DOHH2 (cell line): ENCODE results near the gene AHRR.

Source experiments
- H3F3A ChIP-seq: fragments of 200-600 bp; sonication (generic), shearing (Covaris generic); 2 replicates; pipeline ENCODE4 v1.6.0; 2016; ENCODE audit warnings: antibody characterized with exemption, mild to moderate bottlenecking; ENCODE audit not compliant: control insufficient read depth, insufficient read depth
- H3K27ac ChIP-seq: fragments of 200-600 bp; sonication (generic); 2 replicates; pipeline ENCODE4 v1.5.1; 2014; ENCODE audit warnings: low read depth, mild to moderate bottlenecking, low read length, moderate library complexity
- H3K27me3 ChIP-seq: fragments of 200-600 bp; sonication (generic); 2 replicates; pipeline ENCODE4 v1.6.1; 2014; ENCODE audit warnings: mild to moderate bottlenecking, low read length, mixed read lengths; ENCODE audit not compliant: control insufficient read depth
- H3K36me3 ChIP-seq: fragments of 200-600 bp; sonication (generic); 2 replicates; pipeline ENCODE4 v1.6.1; 2014; ENCODE audit warnings: mild to moderate bottlenecking, low read length, moderate library complexity, mixed read lengths; ENCODE audit not compliant: control insufficient read depth
- H3K4me1 ChIP-seq: fragments of 200-600 bp; sonication (generic); 2 replicates; pipeline ENCODE4 v1.6.1; 2014; ENCODE audit warnings: mild to moderate bottlenecking, low read length, mixed read lengths; ENCODE audit not compliant: control insufficient read depth
- H3K4me2 ChIP-seq: fragments of 200-600 bp; sonication (generic); 2 replicates; pipeline ENCODE4 v1.6.0; 2014; ENCODE audit warnings: mild to moderate bottlenecking, low read length, moderate library complexity
- H3K4me3 ChIP-seq: fragments of 200-600 bp; sonication (generic); 2 replicates; pipeline ENCODE4 v1.5.1; 2014; ENCODE audit warnings: mild to moderate bottlenecking, low read length, mixed read lengths
- H3K79me2 ChIP-seq: fragments of 200-600 bp; sonication (generic); 2 replicates; pipeline ENCODE4 v1.6.1; 2014; ENCODE audit warnings: mild to moderate bottlenecking, low read length, mixed read lengths; ENCODE audit not compliant: control insufficient read depth
- H3K9me2 ChIP-seq: fragments of 200-600 bp; sonication (generic); replicated peaks from 2 replicates; pipeline ENCODE4 v1.6.1; 2014; ENCODE audit warnings: mild to moderate bottlenecking, low read length, mixed read lengths; ENCODE audit not compliant: control insufficient read depth
- H3K9me3 ChIP-seq: fragments of 200-600 bp; sonication (generic); 2 replicates; pipeline ENCODE4 v1.6.1; 2014; ENCODE audit warnings: antibody characterized with exemption, low read length, mixed read lengths; ENCODE audit not compliant: control insufficient read depth, insufficient read depth
- H4K20me1 ChIP-seq: fragments of 200-600 bp; sonication (generic); 2 replicates; pipeline ENCODE4 v1.6.0; 2014; ENCODE audit warnings: low read depth, mild to moderate bottlenecking, antibody characterized with exemption, low read length, moderate library complexity; ENCODE audit not compliant: control insufficient read depth, insufficient read depth
- CTCF ChIP-seq: fragments of 200-600 bp; sonication (generic); IDR thresholded peaks from one replicate; pipeline ENCODE4 v1.5.1; 2014; ENCODE audit warnings: antibody characterized with exemption, mild to moderate bottlenecking, low read depth, low read length; ENCODE audit not compliant: poor library complexity, severe bottlenecking
- EZH2phosphoT487 ChIP-seq: fragments of 200-600 bp; sonication (generic); IDR thresholded peaks from 2 replicates; pipeline ENCODE4 v1.6.1; 2017; ENCODE audit warnings: borderline replicate concordance, mild to moderate bottlenecking, antibody characterized with exemption, low read length, moderate library complexity, mixed read lengths

AHRR gene

GRCh38 chr5:436641-436975 is 115.1 kb downstream of the AHRR start:
- no peak for TF ChIP-seq EZH2phosphoT487
- no peak for TF ChIP-seq CTCF
- Histone ChIP-seq H3K4me3 (no peak overlapping the region), H3K27ac (no peak overlapping the region), H3K27me3 (no peaks in the 10 kb centered on the region), H3K4me2 (no peak overlapping the region), H3K36me3 (peaks cover 17% of the 10 kb centered on the region), H3K9me2 (no peaks in the 10 kb centered on the region), H3K9me3 (no peaks in the 10 kb centered on the region), H3F3A (peaks cover 12% of the 10 kb centered on the region), H4K20me1 (no peaks in the 10 kb centered on the region), H3K79me2 (peaks cover 1% of the 10 kb centered on the region), H3K4me1 (peaks cover 24% of the 10 kb centered on the region)

GRCh38 chr5:437281-437771 is 115.8 kb downstream of the AHRR start:
- H3K27ac ChIP-seq = no peak overlapping the region

GRCh38 chr5:438481-438981 is 117.0 kb downstream of the AHRR start:
- Histone ChIP-seq H3K4me1 (peaks cover 32% of the 10 kb centered on the region), H3K9me3 (no peaks in the 10 kb centered on the region), H3K4me2 (no peak overlapping the region), H4K20me1 (no peaks in the 10 kb centered on the region), H3K27me3 (no peaks in the 10 kb centered on the region), H3K4me3 (no peak overlapping the region), H3K36me3 (peaks cover 17% of the 10 kb centered on the region), H3F3A (peaks cover 15% of the 10 kb centered on the region), H3K27ac (no peak overlapping the region), H3K9me2 (no peaks in the 10 kb centered on the region), H3K79me2 (peaks cover 20% of the 10 kb centered on the region)
- no peak for TF ChIP-seq EZH2phosphoT487
- no peak for TF ChIP-seq CTCF

More at GRCh38 chr5:437281-437771, 115.8 kb downstream of the AHRR start:
- no peak for TF ChIP-seq CTCF
- no peaks in the 10 kb centered on the region for H3K9me2 ChIP-seq
- peaks cover 14% of the 10 kb centered on the region for H3K36me3 ChIP-seq
- no peaks in the 10 kb centered on the region for H3K9me3 ChIP-seq
- peaks cover 15% of the 10 kb centered on the region for H3F3A ChIP-seq
- peaks cover 8% of the 10 kb centered on the region for H3K79me2 ChIP-seq
- H3K4me3 ChIP-seq = no peak overlapping the region
- H3K4me2 ChIP-seq = no peak overlapping the region
- peaks cover 30% of the 10 kb centered on the region for H3K4me1 ChIP-seq
- no peaks in the 10 kb centered on the region for H4K20me1 ChIP-seq
- no peaks in the 10 kb centered on the region for H3K27me3 ChIP-seq
